HTR-8/SVneo (cell line): ENCODE results near the gene BMP8A.
"Not testable (repeated sequence)": the region's sequence is repeated elsewhere in the genome, so short reads cannot be mapped to it uniquely, and the experiment has no call there.

Experiments used
- DNase-seq: peaks from one replicate; pipeline ENCODE4 v3.0.0; 2011; ENCODE audit warnings: low spot score, mixed read lengths; ENCODE audit not compliant: insufficient read length
- FAIRE-seq: peaks from 2 replicates; lab custom pipeline; 2011; peaks lifted over from hg19 to GRCh38; lab: Jason Lieb, UNC

The BMP8A gene

GRCh38 chr1:39500862-39501389 is 9.5 kb downstream of the BMP8A start:
- FAIRE-seq: no peak
- no peak for DNase-seq

DNA sequence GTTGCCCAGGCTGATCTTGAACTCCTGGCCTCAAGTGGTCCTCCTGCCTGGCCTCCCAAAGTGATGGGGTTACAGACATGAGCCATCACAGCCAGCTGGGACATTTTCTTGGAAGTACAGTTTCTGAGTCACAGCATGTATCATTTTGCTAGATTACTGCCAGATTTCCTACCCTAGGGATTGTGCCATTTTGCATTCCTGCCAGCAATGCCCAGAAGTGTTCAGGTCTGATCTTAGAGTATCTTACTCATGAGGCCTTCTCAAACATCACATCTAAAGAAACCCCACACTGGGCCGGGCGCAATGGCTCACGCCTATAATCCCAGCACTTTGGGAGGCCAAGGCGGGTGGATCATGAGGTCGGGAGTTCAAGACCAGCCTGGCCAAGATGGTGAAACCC is 10.2 kb downstream of the BMP8A start:
- FAIRE-seq (no peak), DNase-seq (no peak)

GRCh38 chr1:39504436-39504835 is 13.0 kb downstream of the BMP8A start:
- not testable (repeated sequence) for FAIRE-seq, DNase-seq

DNA sequence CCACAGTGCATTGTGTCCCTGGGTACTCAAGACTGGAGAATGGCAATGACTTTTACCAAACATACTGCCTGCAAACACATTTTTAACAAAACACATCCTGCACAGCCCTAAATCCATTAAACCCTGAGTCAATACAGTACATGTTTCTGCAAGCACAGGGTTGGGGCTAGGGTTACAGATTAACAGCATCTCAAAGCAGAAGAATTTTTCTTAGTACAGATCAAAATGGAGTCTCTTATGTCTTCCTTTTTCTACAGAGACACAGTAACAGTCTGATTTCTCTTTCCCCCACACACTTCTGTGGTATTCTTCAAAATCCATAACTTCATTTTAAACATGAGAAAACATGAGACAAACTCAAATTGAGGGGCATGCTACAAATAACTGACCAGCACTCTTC is 13.9 kb downstream of the BMP8A start:
- no peak for FAIRE-seq
- DNase-seq: no peak

- no peak for DNase-seq
Observed at GRCh38 chr1:39507230-39507928, 15.9 kb downstream of the BMP8A start.

DNA sequence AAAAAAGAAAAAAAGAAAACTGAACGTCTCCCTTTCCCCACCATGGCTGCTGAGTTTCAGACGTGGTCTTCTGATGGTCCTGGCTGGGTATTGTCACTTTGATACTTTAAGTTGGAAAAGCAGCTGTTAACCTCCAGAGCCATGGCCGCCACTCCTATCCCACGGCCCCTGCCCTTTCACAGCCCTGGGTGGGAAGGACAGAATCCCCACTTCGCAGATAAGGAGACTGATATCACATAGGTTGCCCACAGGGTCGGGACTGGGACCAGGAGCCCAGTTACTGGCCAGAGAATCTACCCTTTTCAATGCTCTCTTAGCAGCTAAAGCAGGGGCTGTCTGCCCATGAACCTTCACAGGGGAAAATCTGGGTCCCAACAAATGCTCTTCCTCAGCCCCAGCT is 16.8 kb downstream of the BMP8A start:
- FAIRE-seq (no peak), DNase-seq (no peak)

More at GRCh38 chr1:39507230-39507928, 15.9 kb downstream of the BMP8A start:
- no peak for FAIRE-seq

- DNase-seq: no peak
- no peak for FAIRE-seq
Observed at GRCh38 chr1:39508857-39509305, 17.4 kb downstream of the BMP8A start.

DNA sequence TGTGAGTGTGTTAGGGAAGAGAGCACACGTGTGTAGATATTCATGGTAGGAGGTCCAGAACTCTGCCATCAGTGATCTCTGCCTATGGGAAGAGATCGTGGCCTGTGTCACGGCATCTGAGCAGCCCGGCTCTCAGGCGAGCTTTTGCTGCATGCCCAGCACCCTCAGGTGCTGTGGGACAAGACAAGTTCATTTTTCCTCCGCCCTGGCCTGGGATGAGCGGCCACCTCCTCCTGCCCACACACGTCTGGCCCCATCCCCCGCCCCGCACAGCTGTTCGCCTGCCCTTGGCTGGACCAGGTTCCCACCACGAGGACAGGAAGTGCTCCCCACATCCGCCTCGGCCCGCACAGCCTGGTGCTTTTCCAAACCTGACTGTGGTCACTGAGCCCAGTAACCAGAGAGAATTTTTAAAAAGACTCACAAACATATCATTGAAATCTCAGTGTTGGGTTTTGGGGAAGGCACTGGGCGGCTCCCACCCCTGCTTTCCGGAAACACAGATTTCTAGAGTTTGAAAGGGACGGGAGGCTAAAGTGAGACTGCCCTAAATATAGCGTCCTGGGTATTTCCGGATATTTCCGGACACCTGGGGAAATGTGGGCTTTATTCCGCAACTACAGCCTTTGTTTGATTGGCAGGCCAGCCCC is 18.0 kb downstream of the BMP8A start:
- DNase-seq: no peak
- FAIRE-seq: no peak

DNA sequence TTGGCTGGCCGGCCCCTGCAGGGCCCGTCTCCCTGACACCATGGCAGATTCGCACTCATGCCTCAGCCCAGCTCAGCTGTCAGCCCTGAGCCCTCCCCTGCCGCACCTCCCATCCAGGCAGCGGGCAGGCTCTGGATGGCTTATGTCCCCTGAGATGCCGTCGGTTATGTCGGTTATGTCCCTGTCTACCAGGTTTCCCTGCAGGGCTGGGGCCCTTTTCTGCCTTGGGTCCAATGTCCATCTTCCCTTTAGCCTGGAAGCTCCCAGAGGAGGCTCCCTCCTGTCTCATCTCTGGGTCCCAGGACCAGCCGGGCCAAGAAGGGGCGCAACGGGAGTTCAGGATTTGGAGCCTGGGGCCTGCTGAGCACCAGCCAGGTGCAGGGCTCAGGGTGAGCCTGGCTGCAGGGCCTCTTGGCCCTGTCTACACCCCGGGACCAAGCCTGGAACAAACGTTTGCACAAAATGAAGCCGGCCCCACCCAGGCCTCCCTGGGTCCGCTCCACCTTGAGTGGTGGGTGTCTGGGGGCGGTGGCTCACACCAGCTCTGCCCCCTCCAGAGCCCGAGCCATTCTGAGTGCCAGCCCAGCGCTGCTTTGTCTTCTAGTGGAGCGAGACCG is 19.2 kb downstream of the BMP8A start:
- not testable (repeated sequence) for FAIRE-seq, DNase-seq

GRCh38 chr1:39511477-39511876 is 20.0 kb downstream of the BMP8A start:
- DNase-seq, FAIRE-seq: not testable (repeated sequence)

- FAIRE-seq, DNase-seq: not testable (repeated sequence)
Observed at GRCh38 chr1:39512234-39512847, 20.9 kb downstream of the BMP8A start.

- FAIRE-seq, DNase-seq: not testable (repeated sequence)
Observed at GRCh38 chr1:39514710-39515124, 23.3 kb downstream of the BMP8A start.

DNA sequence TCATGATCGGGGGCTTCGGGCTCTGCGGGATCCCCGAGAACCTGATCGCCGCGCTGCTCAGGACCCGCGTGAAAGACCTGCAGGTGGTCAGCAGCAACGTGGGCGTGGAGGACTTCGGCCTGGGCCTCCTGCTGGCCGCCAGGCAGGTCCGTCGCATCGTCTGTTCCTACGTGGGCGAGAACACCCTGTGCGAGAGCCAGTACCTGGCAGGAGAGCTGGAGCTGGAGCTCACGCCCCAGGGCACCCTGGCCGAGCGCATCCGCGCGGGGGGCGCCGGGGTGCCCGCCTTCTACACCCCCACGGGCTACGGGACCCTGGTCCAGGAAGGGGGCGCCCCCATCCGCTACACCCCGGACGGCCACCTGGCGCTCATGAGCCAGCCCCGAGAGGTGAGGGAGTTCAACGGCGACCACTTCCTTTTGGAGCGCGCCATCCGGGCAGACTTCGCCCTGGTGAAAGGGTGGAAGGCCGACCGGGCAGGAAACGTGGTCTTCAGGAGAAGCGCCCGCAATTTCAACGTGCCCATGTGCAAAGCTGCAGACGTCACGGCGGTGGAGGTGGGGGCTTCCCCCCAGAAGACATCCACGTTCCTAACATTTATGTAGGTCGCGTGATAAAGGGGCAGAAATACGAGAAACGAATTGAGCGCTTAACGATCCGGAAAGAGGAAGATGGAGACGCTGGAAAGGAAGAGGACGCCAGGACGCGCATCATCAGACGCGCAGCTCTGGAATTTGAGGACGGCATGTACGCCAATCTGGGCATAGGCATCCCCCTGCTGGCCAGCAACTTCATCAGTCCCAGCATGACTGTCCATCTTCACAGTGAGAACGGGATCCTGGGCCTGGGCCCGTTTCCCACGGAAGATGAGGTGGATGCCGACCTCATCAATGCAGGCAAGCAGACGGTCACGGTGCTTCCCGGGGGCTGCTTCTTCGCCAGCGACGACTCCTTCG is 24.0 kb downstream of the BMP8A start:
- DNase-seq: not testable (repeated sequence)
- peak; percentile 62 for FAIRE-seq

DNA sequence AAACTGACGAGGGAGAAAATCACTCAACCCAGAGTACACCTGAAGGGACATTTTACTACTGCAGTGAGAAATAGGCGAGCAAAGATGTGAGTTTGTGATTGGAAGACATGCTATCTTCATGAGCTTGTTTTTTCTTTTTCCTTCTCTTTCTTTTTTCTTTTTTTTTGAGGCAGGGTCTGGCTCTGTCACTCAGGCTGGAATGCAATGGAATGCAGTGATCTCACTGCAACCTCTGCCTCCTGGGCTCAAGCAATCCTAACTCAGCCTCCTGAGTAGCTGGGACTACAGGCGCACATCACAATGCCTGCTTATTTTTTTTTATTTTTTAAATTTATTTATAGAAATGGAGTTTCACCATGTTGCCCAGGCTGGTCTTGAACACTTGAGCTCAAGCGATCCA is 25.4 kb downstream of the BMP8A start:
- FAIRE-seq, DNase-seq: not testable (repeated sequence)

- not testable (repeated sequence) for DNase-seq
- FAIRE-seq: peak; percentile 54
Observed at GRCh38 chr1:39517936-39518335, 26.5 kb downstream of the BMP8A start.

DNA sequence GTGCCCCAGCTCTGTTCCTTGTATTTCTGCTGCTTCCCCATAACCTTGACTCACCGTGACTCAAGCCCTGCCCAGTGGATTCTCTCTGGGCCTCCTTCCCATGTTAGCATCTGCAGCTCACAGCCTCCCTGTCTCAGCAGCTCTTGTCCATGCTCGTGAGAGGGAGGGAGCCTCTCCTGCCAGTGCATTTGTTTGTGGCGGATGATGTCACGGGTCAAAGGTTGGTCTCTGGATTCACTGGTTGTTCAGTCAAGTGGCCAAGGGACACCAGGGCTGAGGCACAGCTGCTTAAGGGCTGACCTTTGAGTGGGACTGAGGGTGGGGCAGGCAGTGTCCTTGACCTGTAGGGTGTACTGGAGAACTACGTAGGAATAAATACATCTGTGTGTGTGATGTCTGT is 27.9 kb downstream of the BMP8A start:
- not testable (repeated sequence) for FAIRE-seq

DNA sequence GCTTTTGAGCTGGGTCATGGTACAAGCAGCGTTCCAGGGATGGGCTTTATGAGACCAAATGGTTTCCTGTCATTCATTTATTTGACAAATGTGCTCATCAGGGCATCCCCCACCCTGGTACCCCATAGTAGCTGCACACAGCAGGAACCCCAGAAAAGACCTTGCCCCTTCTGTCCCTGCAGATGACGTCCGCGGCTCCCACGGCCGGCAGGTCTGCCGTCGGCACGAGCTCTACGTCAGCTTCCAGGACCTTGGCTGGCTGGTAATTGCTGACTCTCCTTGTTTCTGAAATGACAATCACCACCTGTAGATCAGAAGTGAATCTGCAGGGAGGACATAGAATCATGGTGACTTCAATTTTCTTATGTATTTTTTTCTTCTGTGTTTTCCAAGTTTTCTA is 30.8 kb downstream of the BMP8A start:
- FAIRE-seq, DNase-seq: not testable (repeated sequence)

More for the DNA sequence above, 27.9 kb downstream of the BMP8A start:
- DNase-seq: not testable (repeated sequence)

DNA sequence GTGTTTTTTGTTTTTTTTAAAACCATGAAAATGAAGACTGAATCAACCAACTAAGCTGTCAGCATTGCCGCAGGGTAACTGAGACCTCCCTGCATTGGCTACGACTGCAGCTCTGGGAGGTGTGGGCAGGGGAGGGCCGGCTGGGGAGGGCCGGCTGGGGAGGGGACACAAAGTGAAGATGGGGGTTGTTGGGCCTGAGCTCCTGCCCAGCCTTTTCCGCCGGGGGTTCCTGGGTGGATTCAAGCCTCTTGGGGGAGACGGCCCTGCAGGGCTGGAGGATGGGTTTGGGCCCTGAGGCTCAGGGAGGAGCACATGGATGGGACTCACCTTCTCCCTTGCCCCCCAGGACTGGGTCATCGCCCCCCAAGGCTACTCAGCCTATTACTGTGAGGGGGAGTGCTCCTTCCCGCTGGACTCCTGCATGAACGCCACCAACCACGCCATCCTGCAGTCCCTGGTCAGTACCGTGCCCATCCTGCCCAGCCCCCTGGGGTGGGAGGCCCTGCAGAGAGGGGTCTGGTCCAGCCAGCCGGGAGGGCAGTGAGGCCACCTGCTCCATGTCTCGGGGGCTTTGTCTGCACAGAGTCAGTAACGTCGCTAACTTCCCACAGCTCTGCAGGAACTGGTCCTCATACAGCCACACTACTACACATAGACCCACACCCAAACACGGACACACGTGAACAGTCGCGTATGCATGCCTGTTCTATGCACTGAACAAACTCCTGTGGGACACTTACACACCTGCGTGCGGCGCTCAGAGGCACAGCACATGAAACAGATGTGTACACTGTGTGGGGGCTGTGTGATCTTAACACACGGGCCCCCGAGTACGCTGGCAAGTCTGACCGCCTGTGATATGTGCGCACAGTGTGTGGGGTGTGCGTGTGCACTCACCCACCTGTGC is 31.5 kb downstream of the BMP8A start:
- DNase-seq (no peak), FAIRE-seq (no peak)
